Ascending aorta (tissue), 2 donors: ENCODE data around the gene NAP1L4. TPM values are rescaled to one million over a fixed set of nuclear protein-coding genes. Genes with fewer than 3 reads are reported as not detected.

Source experiments
- DNase-seq, 2 donors: peaks; one replicate each; pipeline ENCODE4 v3.0.0-alpha.2; 2019; ENCODE audit warnings: low spot score in 2 of 2
- H3K27ac ChIP-seq, 2 donors: fragments of 200-600 bp; sonication (generic); one replicate each; pipeline ENCODE4 v1.5.1; 2016 to 2017; ENCODE audit warnings: mild to moderate bottlenecking in 1 of 2
- H3K27me3 ChIP-seq: fragments of 200-600 bp; sonication (generic); one replicate; pipeline ENCODE4 v1.5.1; 2017
- H3K36me3 ChIP-seq, 2 donors: fragments of 200-600 bp; sonication (generic); one replicate each; pipeline ENCODE4 v1.5.1; 2016
- H3K4me1 ChIP-seq, 2 donors: fragments of 200-600 bp; sonication (generic); one replicate each; pipeline ENCODE4 v1.5.1; 2016 to 2017; ENCODE audit warnings: mild to moderate bottlenecking in 1 of 2
- H3K4me3 ChIP-seq, 2 donors: fragments of 200-600 bp; sonication (generic); one replicate each; pipeline ENCODE4 v1.5.1; 2016 to 2017; ENCODE audit warnings: mild to moderate bottlenecking in 1 of 2
- H3K9me3 ChIP-seq, 2 donors: fragments of 200-600 bp; sonication (generic); one replicate each; pipeline ENCODE4 v1.5.1; 2016
- intact Hi-C: fragments of 100-400 bp; cut with DNase I; formaldehyde crosslinking; loops from one replicate; pipeline ENCODE4 v1.15.1; 2023
- total RNA-seq: library from RNA; depleted of rRNA; stranded (reverse); fragments of >200 nt; gene quantifications from one replicate; pipeline ENCODE4 v1.1.0, GENCODE V29; 2016
- TF ChIP-seq, protein P1 (sequence below), 3 experiments: fragments of 200-600 bp in 2 of 3; fragments of 450-650 bp in 1 of 3; sonication (generic) in 2 of 3; IDR thresholded peaks; one replicate each; pipeline ENCODE4 v1.5.1; 2016 to 2019; ENCODE audit warnings: antibody characterized with exemption in 3 of 3, mild to moderate bottlenecking in 1 of 3, moderate library complexity in 1 of 3

The NAP1L4 gene
- total RNA-seq, 1 donor from 2014 or later: 54.5 TPM

- TF ChIP-seq, protein P1, sequence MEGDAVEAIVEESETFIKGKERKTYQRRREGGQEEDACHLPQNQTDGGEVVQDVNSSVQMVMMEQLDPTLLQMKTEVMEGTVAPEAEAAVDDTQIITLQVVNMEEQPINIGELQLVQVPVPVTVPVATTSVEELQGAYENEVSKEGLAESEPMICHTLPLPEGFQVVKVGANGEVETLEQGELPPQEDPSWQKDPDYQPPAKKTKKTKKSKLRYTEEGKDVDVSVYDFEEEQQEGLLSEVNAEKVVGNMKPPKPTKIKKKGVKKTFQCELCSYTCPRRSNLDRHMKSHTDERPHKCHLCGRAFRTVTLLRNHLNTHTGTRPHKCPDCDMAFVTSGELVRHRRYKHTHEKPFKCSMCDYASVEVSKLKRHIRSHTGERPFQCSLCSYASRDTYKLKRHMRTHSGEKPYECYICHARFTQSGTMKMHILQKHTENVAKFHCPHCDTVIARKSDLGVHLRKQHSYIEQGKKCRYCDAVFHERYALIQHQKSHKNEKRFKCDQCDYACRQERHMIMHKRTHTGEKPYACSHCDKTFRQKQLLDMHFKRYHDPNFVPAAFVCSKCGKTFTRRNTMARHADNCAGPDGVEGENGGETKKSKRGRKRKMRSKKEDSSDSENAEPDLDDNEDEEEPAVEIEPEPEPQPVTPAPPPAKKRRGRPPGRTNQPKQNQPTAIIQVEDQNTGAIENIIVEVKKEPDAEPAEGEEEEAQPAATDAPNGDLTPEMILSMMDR (IDR thresholded peaks at IDR 0.05): peak in 1 of 3 experiments; percentile 4
- H3K36me3 ChIP-seq: no peaks in the 10 kb centered on the region
- H3K4me3 ChIP-seq: peak within 1 kb of the TSS; percentile 75 to 90
- H3K27ac ChIP-seq: peak within 1 kb of the TSS; percentile 76 to 82
- peaks cover 6 to 30% of the 10 kb centered on the region in 2 donors for H3K4me1 ChIP-seq
- intact Hi-C loops: loop anchor here (2.0 kb wide), 2 partner anchors 16 to 26 kb away; a partner anchor contains a TSS
- H3K9me3 ChIP-seq: no peaks in the 10 kb centered on the region
- peak in 1 of 2 donors; percentile 82 for DNase-seq
- H3K27me3 ChIP-seq: no peaks in the 10 kb centered on the region
Measured at GRCh38 chr11:2928605-2929530, 63.3 kb downstream of the NAP1L4 start, which contains the start of gene PHLDA2. TSS of gene PHLDA2 (minus strand) at chr11:2929420. CDS start at chr11:2929364, 56 bp downstream.

DNA sequence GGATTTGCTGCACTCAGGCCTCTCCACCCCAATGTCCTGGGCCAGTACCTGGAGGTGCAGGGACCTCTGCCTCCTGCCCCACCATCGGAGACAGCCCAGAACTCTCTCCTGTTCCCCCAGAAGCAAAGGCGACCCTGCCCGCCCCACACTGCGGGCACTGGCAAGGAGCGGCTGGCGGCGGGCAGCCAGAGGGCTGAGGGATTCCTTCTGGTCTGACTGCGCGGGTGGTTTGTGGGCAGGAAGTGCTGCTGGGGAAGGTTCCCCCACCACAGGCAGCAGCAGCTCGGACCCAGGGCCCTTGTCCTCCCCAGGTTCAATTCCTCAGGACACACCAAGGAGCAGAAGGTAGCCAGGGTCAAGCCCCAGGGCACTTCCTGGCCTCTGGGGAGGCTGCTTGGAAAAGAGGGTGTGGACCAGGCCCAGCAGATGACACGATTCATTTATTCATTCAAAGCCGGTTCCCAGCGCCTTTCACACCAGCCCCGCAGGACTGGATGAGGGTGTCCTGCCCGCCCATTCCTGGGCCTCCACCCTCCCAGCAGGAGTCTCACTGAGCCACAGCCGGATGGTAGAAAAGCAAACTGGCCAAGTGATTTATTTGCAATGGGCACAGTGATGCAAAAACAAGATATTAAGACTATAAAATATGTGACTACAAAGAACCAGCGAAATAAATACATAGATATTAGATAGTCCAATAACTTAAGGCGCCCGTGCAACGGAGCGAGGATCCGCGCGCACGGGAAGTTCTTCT, 64.1 kb downstream of the NAP1L4 start:
- no peaks in the 10 kb centered on the region for H3K9me3 ChIP-seq
- H3K27ac ChIP-seq: peak overlapping the region; percentile 65 to 76
- no peaks in the 10 kb centered on the region for H3K36me3 ChIP-seq
- H3K4me3 ChIP-seq: peak overlapping the region; percentile 75 to 90
- H3K27me3 ChIP-seq: no peaks in the 10 kb centered on the region
- TF ChIP-seq, protein P1 (IDR thresholded peaks at IDR 0.05): no peak
- DNase-seq: no peak
- intact Hi-C loops: loop anchor here (2.0 kb wide), 2 partner anchors 17 to 25 kb away; a partner anchor contains a TSS
- H3K4me1 ChIP-seq: peaks cover 6 to 24% of the 10 kb centered on the region in 2 donors

DNA sequence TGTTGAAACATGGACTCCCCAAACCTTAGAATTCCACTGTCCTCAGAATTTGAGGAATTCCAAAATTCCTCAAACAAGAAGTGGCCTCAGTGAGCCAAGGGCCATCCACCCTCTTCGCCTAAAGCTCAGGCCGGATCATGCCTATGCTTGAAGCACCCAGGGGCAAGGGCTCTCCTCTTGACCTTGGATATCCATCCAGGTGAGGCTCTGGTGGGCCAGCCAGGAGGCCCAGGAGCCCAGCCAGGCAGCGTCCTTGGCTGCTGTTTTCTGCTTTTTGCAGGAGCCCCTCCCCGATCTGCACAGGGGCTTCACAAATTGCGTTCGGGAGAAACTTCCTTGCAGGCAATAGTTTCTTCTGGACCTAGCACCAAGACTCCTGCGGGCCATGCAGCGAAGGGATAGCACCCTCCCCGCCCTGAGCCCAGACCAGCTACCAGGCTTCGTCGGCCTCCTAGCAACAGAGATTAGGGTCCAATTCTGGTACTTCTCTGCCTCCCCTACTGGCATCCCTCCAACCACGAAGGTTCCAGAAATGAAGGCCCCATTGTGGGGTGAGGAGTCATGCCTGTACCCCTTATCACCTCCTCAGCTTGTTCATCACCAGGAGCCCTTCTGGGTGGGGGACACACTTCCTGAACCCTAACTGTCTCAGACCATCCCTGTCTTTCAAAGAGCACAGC, 64.9 kb downstream of the NAP1L4 start:
- Histone ChIP-seq H3K4me3 (no peak overlapping the region), H3K9me3 (no peaks in the 10 kb centered on the region), H3K4me1 (peaks cover 6 to 17% of the 10 kb centered on the region in 2 donors), H3K36me3 (no peaks in the 10 kb centered on the region), H3K27me3 (no peaks in the 10 kb centered on the region), H3K27ac (no peak overlapping the region)
- intact Hi-C loops: no loop called here
- DNase-seq: no peak
- TF ChIP-seq, protein P1 (IDR thresholded peaks at IDR 0.05): no peak

DNA sequence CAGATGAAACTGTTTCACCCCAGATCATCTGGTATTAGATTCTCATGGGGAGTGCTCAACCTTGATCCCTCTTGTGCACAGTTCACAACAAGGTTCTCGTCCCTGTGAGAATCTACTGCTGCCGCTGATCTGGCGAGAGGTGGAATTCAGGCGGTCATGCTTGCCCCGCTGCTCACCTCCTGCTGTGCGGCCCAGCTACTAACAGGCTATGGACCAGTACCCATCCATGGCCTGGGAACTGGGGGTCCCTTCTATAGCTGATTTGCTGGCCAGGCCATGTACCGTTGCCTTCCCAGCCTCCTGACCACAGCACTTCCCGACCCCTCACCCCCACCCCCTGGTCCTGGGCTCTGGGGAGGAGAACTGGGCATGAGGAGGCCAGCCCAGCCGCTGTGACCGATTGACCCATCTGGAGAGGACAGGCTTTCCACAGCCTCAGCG, 65.5 kb downstream of the NAP1L4 start:
- Histone ChIP-seq H3K4me3 (no peak overlapping the region), H3K4me1 (peaks cover 6 to 17% of the 10 kb centered on the region in 2 donors), H3K9me3 (no peaks in the 10 kb centered on the region), H3K27ac (no peak overlapping the region), H3K36me3 (no peaks in the 10 kb centered on the region), H3K27me3 (no peaks in the 10 kb centered on the region)
- DNase-seq: no peak
- intact Hi-C loops: no loop called here
- TF ChIP-seq, protein P1 (IDR thresholded peaks at IDR 0.05): no peak
